Naive thymus-derived CD8-positive, alpha-beta T cell (primary cell): ENCODE data around the gene MAP1A. TPM values are rescaled to one million over a fixed set of nuclear protein-coding genes. Genes with fewer than 3 reads are reported as not detected.

Source experiments
- polyA plus RNA-seq, 3 donors: library from polyadenylated mRNA; unstranded; fragments of 300-500 nt; fragmentation: Illumina TruSeq; gene quantifications; one replicate each; pipeline ENCODE4 v1.2.3, GENCODE V29; 2021
- total RNA-seq, 8 experiments: library from RNA in 2 of 8; stranded (reverse) in 2 of 8; gene quantifications; one replicate each; pipeline ENCODE4 v1.2.3 and lab custom pipeline; 2021 to 2026

The MAP1A gene
- total and polyA plus RNA-seq, 5 experiments from 2014 or later: 0.05 to 0.39 (median 0.24) TPM; not detected in 1

Other genes starting within 250 kb of the MAP1A start
- not detected for gene TGM7, start 215.4 kb upstream of the MAP1A start, total RNA-seq
- not detected for gene TGM7, start 215.4 kb upstream of the MAP1A start, polyA plus RNA-seq
- gene LCMT2, start 187.0 kb upstream of the MAP1A start, total RNA-seq: 10 to 100 TPM; 15.5 to 17.0 TPM
- gene LCMT2, start 187.0 kb upstream of the MAP1A start, polyA plus RNA-seq: 1 to 10 TPM; 2.1 to 3.5 (median 3.1) TPM
- 10 to 100 TPM; 33.0 to 40.2 TPM for gene ZSCAN29, start 146.6 kb upstream of the MAP1A start, total RNA-seq
- gene ZSCAN29, start 146.6 kb upstream of the MAP1A start, polyA plus RNA-seq: 1 to 10 TPM; 6.4 to 8.6 (median 7.4) TPM
- gene TUBGCP4, start 146.5 kb upstream of the MAP1A start, total RNA-seq: 10 to 100 TPM; 20.8 to 22.7 TPM
- 10 to 100 TPM in 1 of 3 donors, 1 to 10 TPM in 2; 7.6 to 15.0 (median 9.2) TPM for gene TUBGCP4, start 146.5 kb upstream of the MAP1A start, polyA plus RNA-seq
- 10 to 100 TPM; 34.9 to 37.7 TPM for gene TP53BP1, start 24.5 kb upstream of the MAP1A start, total RNA-seq
- gene TP53BP1, start 24.5 kb upstream of the MAP1A start, polyA plus RNA-seq: 1 to 10 TPM; 6.5 to 8.5 (median 7.8) TPM
- 10 to 100 TPM; 46.9 to 49.8 TPM for gene PPIP5K1, start 72.6 kb downstream of the MAP1A start, total RNA-seq
- 1 to 10 TPM; 3.3 to 7.0 (median 6.5) TPM for gene PPIP5K1, start 72.6 kb downstream of the MAP1A start, polyA plus RNA-seq
- not detected for gene CKMT1B, start 76.4 kb downstream of the MAP1A start, total RNA-seq
- not detected for gene CKMT1B, start 76.4 kb downstream of the MAP1A start, polyA plus RNA-seq
- gene STRC, start 101.2 kb downstream of the MAP1A start, total RNA-seq: 1 to 10 TPM; 4.2 to 5.4 TPM
- gene STRC, start 101.2 kb downstream of the MAP1A start, polyA plus RNA-seq: under 1 TPM in 1 of 3 donors, not detected in 2; 0.08 TPM
- gene CATSPER2, start 131.2 kb downstream of the MAP1A start, total RNA-seq: 1 to 10 TPM; 5.8 TPM
- 1 to 10 TPM in 2 of 3 donors, under 1 TPM in 1; 0.24 to 1.5 (median 1.3) TPM for gene CATSPER2, start 131.2 kb downstream of the MAP1A start, polyA plus RNA-seq
- gene CKMT1A, start 176.3 kb downstream of the MAP1A start, total RNA-seq: not detected
- not detected for gene CKMT1A, start 176.3 kb downstream of the MAP1A start, polyA plus RNA-seq
- gene PDIA3, start 228.8 kb downstream of the MAP1A start, total RNA-seq: 100 to 1,000 TPM; 147 to 150 TPM
- 100 to 1,000 TPM; 246 to 310 (median 268) TPM for gene PDIA3, start 228.8 kb downstream of the MAP1A start, polyA plus RNA-seq